Loucy (cell line): ENCODE results near the gene B3GALNT1.
A peak's percentile ranks its signal among the peaks of the same experiment; 100 is the strongest.

Experiments
- H2AFZ ChIP-seq: fragments of 200-600 bp; sonication (generic); 2 replicates; pipeline ENCODE4 v1.6.0; 2016; ENCODE audit warnings: antibody characterized with exemption, mild to moderate bottlenecking, low read length, moderate library complexity
- H3F3A ChIP-seq: fragments of 200-600 bp; 2 replicates; pipeline ENCODE4 v1.6.0; 2016; ENCODE audit warnings: antibody characterized with exemption, low read depth, mild to moderate bottlenecking
- H3K27me3 ChIP-seq: fragments of 200-600 bp; sonication (generic); 2 replicates; pipeline ENCODE4 v1.6.1; 2014; ENCODE audit warnings: low read length, mild to moderate bottlenecking; ENCODE audit not compliant: insufficient read depth, poor library complexity, severe bottlenecking
- H3K36me3 ChIP-seq: fragments of 200-600 bp; sonication (generic); 2 replicates; pipeline ENCODE4 v1.6.1; 2016; ENCODE audit warnings: low read length; ENCODE audit not compliant: insufficient read depth
- H3K4me1 ChIP-seq: fragments of 200-600 bp; sonication (generic); 2 replicates; pipeline ENCODE4 v1.5.1; 2014; ENCODE audit warnings: low read length, mild to moderate bottlenecking; ENCODE audit not compliant: insufficient read depth, poor library complexity, severe bottlenecking
- H3K4me2 ChIP-seq: fragments of 200-600 bp; sonication (generic); 2 replicates; pipeline ENCODE4 v1.6.0; 2014; ENCODE audit warnings: antibody characterized with exemption, low read length, low read depth, mild to moderate bottlenecking; ENCODE audit not compliant: poor library complexity, severe bottlenecking
- H3K4me3 ChIP-seq: fragments of 200-600 bp; sonication (generic); 2 replicates; pipeline ENCODE4 v1.5.1; 2014; ENCODE audit warnings: low read length, mild to moderate bottlenecking, mixed read lengths; ENCODE audit not compliant: poor library complexity, severe bottlenecking
- H3K79me2 ChIP-seq: fragments of 200-600 bp; sonication (generic); 2 replicates; pipeline ENCODE4 v1.6.1; 2014; ENCODE audit warnings: low read length; ENCODE audit not compliant: insufficient read depth
- H3K9ac ChIP-seq: fragments of 200-600 bp; sonication (generic); 2 replicates; pipeline ENCODE4 v1.6.0; 2014; ENCODE audit warnings: mild to moderate bottlenecking, low read depth, low read length, moderate library complexity; ENCODE audit not compliant: poor library complexity, severe bottlenecking
- H3K9me2 ChIP-seq: fragments of 200-600 bp; sonication (generic); replicated peaks from 2 replicates; pipeline ENCODE4 v1.6.1; 2016; ENCODE audit warnings: low read depth, low read length, mixed read lengths
- H3K9me3 ChIP-seq: fragments of 200-600 bp; sonication (generic); 2 replicates; pipeline ENCODE4 v1.6.1; 2014; ENCODE audit warnings: mild to moderate bottlenecking, antibody characterized with exemption, low read length, low read depth; ENCODE audit not compliant: insufficient read depth
- H4K20me1 ChIP-seq: fragments of 200-600 bp; sonication (generic); 2 replicates; pipeline ENCODE4 v1.6.0; 2014; ENCODE audit warnings: antibody characterized with exemption, low read length, mild to moderate bottlenecking; ENCODE audit not compliant: insufficient read depth, poor library complexity, severe bottlenecking
- EZH2phosphoT487 ChIP-seq: fragments of 200-600 bp; IDR thresholded peaks from 2 replicates; pipeline ENCODE4 v1.6.1; 2018; ENCODE audit warnings: antibody characterized with exemption, mild to moderate bottlenecking, moderate library complexity, borderline replicate concordance
- TF ChIP-seq, protein P1 (sequence below): fragments of 200-600 bp; sonication (generic); conservative IDR thresholded peaks from 2 replicates; pipeline ENCODE4 v1.5.1; 2014; ENCODE audit warnings: mild to moderate bottlenecking, antibody characterized with exemption, low read length

The B3GALNT1 gene

DNA sequence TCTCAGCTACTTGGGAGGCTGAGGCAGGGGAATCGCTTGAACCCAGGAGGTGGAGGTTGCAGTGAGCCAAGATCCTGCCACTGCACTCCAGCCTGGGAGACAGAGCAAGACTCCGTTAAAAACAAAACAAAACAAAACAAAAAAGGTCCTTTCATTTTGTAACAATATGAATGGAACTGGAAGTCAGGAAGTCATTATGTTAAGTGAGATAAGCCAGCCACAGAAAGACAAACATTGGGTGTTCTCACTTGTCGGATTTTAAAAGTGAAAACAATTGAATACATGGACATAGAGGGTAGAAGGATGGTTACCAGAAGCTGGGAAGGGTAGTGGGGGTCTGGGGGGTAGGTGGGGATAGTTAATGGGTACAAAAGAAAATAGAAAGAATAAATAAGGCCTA is 12.5 kb upstream of the B3GALNT1 start:
- Histone ChIP-seq H3K4me3 (no peak overlapping the region), H3K79me2 (no peaks in the 10 kb centered on the region), H3K4me2 (no peak overlapping the region), H3K9me2 (no peaks in the 10 kb centered on the region), H2AFZ (no peak overlapping the region), H3K36me3 (no peaks in the 10 kb centered on the region), H3F3A (no peaks in the 10 kb centered on the region), H3K4me1 (no peaks in the 10 kb centered on the region), H3K9me3 (peaks cover 14% of the 10 kb centered on the region; the same call in 1 of the 2 replicates), H4K20me1 (no peaks in the 10 kb centered on the region), H3K27me3 (no peaks in the 10 kb centered on the region), H3K9ac (no peak overlapping the region)
- no peak for TF ChIP-seq EZH2phosphoT487
- TF ChIP-seq, protein P1, sequence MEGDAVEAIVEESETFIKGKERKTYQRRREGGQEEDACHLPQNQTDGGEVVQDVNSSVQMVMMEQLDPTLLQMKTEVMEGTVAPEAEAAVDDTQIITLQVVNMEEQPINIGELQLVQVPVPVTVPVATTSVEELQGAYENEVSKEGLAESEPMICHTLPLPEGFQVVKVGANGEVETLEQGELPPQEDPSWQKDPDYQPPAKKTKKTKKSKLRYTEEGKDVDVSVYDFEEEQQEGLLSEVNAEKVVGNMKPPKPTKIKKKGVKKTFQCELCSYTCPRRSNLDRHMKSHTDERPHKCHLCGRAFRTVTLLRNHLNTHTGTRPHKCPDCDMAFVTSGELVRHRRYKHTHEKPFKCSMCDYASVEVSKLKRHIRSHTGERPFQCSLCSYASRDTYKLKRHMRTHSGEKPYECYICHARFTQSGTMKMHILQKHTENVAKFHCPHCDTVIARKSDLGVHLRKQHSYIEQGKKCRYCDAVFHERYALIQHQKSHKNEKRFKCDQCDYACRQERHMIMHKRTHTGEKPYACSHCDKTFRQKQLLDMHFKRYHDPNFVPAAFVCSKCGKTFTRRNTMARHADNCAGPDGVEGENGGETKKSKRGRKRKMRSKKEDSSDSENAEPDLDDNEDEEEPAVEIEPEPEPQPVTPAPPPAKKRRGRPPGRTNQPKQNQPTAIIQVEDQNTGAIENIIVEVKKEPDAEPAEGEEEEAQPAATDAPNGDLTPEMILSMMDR = no peak

DNA sequence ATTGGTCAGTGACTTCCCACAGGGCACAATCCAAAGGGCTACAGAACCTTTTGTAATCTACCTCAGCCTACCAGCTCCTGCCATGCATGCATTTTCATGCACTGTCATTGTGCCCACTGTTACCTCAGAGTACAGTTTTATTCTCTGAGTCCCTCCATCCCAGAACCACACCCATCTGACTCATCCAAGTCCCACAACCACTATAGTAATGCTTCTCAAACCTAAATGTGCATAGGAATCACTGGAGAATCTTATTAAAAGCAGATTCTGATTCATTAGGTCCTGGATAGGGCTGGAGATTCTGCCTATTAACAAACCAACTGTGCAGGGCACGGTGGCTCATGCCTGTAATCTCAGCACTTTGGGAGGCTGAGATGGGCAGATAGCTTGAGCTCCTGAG is 3.7 kb upstream of the B3GALNT1 start:
- Histone ChIP-seq H2AFZ (0 out of 2 replicates have a peak overlapping the region, but pooled peaks have one; percentile 14), H3K27me3 (no peaks in the 10 kb centered on the region), H3K79me2 (no peaks in the 10 kb centered on the region), H3F3A (no peaks in the 10 kb centered on the region), H3K4me1 (peaks cover 13% of the 10 kb centered on the region), H3K4me2 (no peak overlapping the region), H3K9ac (no peak overlapping the region), H4K20me1 (no peaks in the 10 kb centered on the region), H3K9me2 (no peaks in the 10 kb centered on the region), H3K9me3 (no peaks in the 10 kb centered on the region), H3K4me3 (no peak overlapping the region), H3K36me3 (no peaks in the 10 kb centered on the region)
- TF ChIP-seq EZH2phosphoT487 = no peak
- TF ChIP-seq, protein P1 = no peak

DNA sequence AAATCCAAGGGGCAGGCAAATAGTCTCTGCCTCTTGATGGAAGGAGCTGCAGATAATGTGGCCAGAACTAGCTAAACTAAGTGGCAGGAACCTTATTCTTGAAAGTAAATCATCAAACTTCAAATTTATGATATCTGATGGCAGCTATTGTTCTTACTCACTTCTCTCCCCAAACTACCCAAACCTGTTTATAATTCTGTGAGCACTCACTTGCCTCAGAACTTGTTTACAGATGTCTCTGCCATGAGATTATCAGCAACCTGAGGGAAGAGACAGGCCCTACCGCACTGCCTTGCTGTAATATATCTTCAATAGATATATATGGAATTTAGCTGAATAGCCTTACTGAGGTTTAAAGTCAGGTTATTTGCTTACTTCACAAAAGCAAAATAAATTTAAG is 2.2 kb upstream of the B3GALNT1 start:
- Histone ChIP-seq H3K9ac (no peak overlapping the region), H3F3A (no peaks in the 10 kb centered on the region), H3K4me2 (no peak overlapping the region), H3K27me3 (no peaks in the 10 kb centered on the region), H3K79me2 (no peaks in the 10 kb centered on the region), H3K36me3 (no peaks in the 10 kb centered on the region), H4K20me1 (no peaks in the 10 kb centered on the region), H3K4me3 (no peak overlapping the region), H3K9me3 (no peaks in the 10 kb centered on the region), H3K4me1 (peaks cover 17% of the 10 kb centered on the region), H3K9me2 (no peaks in the 10 kb centered on the region), H2AFZ (peak overlapping the region; percentile 6; the same call in 1 of the 2 replicates)
- TF ChIP-seq, protein P1 = no peak
- no peak for TF ChIP-seq EZH2phosphoT487
